Measurements from ENCODE around the gene ZNF304. TPM values are rescaled to one million over a fixed set of nuclear protein-coding genes. Genes with fewer than 3 reads are reported as not detected.

Gene ZNF304
- total RNA-seq (10 to 100 TPM in 2 of 5 experiments, 1 to 10 TPM in 3; 6.0 to 12.5 (median 9.0) TPM), polyA plus RNA-seq (1 to 10 TPM; 3.3 to 4.4 TPM), total RNA-seq (14.5 reads per million, percentile 43 among the genes with 10 or more reads in this experiment)

- ChIA-PET POLR2A (interaction anchor here (0.6 to 1.8 kb wide), 6 partner anchors 9 to 832 kb away, joined by 3 to 4 read pairs (median 3); partner anchors contain the start of genes TRAPPC2B, ZNF274, ZNF547 and ZNF548), CTCF (interaction anchor here (0.7 kb wide), 1 partner anchor 39 kb away, joined by 5 read pairs; the partner anchor contains the start of gene ZNF548)
- Histone ChIP-seq H3K4me1 (ENCODE audit: control insufficient read depth in 2 of 2, insufficient read depth in 2 of 2, low read length in 2 of 2) (peaks cover 11% of the 10 kb centered on the region in 2 donors), H3K27ac (ENCODE audit: low read depth, low read length) (peak within 1 kb of the TSS; percentile 77), H3K4me3 (ENCODE audit: low read length) (peak within 1 kb of the TSS; percentile 83), H3K27me3 (ENCODE audit: control insufficient read depth in 2 of 2, insufficient read depth in 2 of 2, low read length in 2 of 2) (no peaks in the 10 kb centered on the region), H3K36me3 (ENCODE audit: control insufficient read depth in 2 of 3, insufficient read depth in 3 of 3, low read length in 3 of 3) (peaks cover 8 to 43% (median 22%) of the 10 kb centered on the region in 3 experiments), H3K9me3 (ENCODE audit: control insufficient read depth in 2 of 3, low read length in 3 of 3) (peaks cover 6 to 35% (median 6%) of the 10 kb centered on the region in 3 experiments)
- ATAC-seq (peak; percentile 100), DNase-seq (peak; percentile 51 to 85 (median 76))
- peaks cover 21 to 83% (median 50%) of the 10 kb centered on the region in 11 donors for H3K9me3 Mint-ChIP-seq
- peaks cover 0 to 11% (median 7%) of the 10 kb centered on the region in 5 donors for H3K27me3 Mint-ChIP-seq
- peaks cover 38 to 63% (median 57%) of the 10 kb centered on the region in 5 donors for H3K36me3 Mint-ChIP-seq
- H3K4me3 Mint-ChIP-seq: peak within 1 kb of the TSS; percentile 93 to 97 (median 96)
- H3K4me1 Mint-ChIP-seq: peaks cover 28 to 43% (median 32%) of the 10 kb centered on the region in 7 donors
- intact Hi-C loops (cut with micrococcal nuclease): loop anchor here (1.0 to 10.0 kb wide), 12 partner anchors 12 to 946 kb away; partner anchors contain the start of genes TRAPPC2B (in 2 of the 2), ZNF17 (in 2 of the 2), ZNF460 (in 2 of the 2) and ZNF543 (in 2 of the 2)
- peak within 1 kb of the TSS; percentile 80 to 96 (median 92) for H3K27ac Mint-ChIP-seq
Observed at GRCh38 chr19:57350877-57351805, at the start of gene ZNF304. Gene ZNF304 (plus strand): TSS chr19:57351271. CDS start chr19:57351665, 394 bp downstream.

- H3K27ac ChIP-seq (ENCODE audit: low read depth, low read length): no peak overlapping the region
- no peak overlapping the region for H3K27ac Mint-ChIP-seq
- ChIA-PET POLR2A (no interaction called here), CTCF (no interaction called here)
- peaks cover 0 to 30% (median 5%) of the 10 kb centered on the region in 3 experiments for H3K9me3 ChIP-seq (ENCODE audit: control insufficient read depth in 2 of 3, low read length in 3 of 3)
- H3K9me3 Mint-ChIP-seq: peaks cover 0 to 92% (median 51%) of the 10 kb centered on the region in 11 donors
- H3K4me1 ChIP-seq (ENCODE audit: control insufficient read depth in 2 of 2, insufficient read depth in 2 of 2, low read length in 2 of 2): no peaks in the 10 kb centered on the region
- peaks cover 16 to 84% (median 72%) of the 10 kb centered on the region in 5 donors for H3K36me3 Mint-ChIP-seq
- peaks cover 0 to 16% (median 6%) of the 10 kb centered on the region in 7 donors for H3K4me1 Mint-ChIP-seq
- intact Hi-C loops (cut with micrococcal nuclease): no loop called here
- ATAC-seq (no peak), DNase-seq (no peak)
- H3K27me3 ChIP-seq (ENCODE audit: control insufficient read depth in 2 of 2, insufficient read depth in 2 of 2, low read length in 2 of 2): no peaks in the 10 kb centered on the region
- H3K4me3 Mint-ChIP-seq: no peak overlapping the region
- no peaks in the 10 kb centered on the region for H3K27me3 Mint-ChIP-seq
- H3K36me3 ChIP-seq (ENCODE audit: control insufficient read depth in 2 of 3, insufficient read depth in 3 of 3, low read length in 3 of 3): peaks cover 0 to 30% (median 4%) of the 10 kb centered on the region in 3 experiments
- H3K4me3 ChIP-seq (ENCODE audit: low read length): no peak overlapping the region
Observed at GRCh38 chr19:57302020-57302465, 49.0 kb upstream of the ZNF304 start.

GRCh38 chr19:57302727-57303401 lies 48.2 kb upstream of the ZNF304 start:
- peaks cover 11 to 75% (median 64%) of the 10 kb centered on the region in 5 donors for H3K36me3 Mint-ChIP-seq
- peaks cover 0 to 11% (median 5%) of the 10 kb centered on the region in 7 donors for H3K4me1 Mint-ChIP-seq
- intact Hi-C loops (cut with micrococcal nuclease): no loop called here
- H3K36me3 ChIP-seq (ENCODE audit: control insufficient read depth in 2 of 3, insufficient read depth in 3 of 3, low read length in 3 of 3): peaks cover 0 to 28% (median 4%) of the 10 kb centered on the region in 3 experiments
- H3K4me3 ChIP-seq (ENCODE audit: low read length): no peak overlapping the region
- H3K27me3 ChIP-seq (ENCODE audit: control insufficient read depth in 2 of 2, insufficient read depth in 2 of 2, low read length in 2 of 2): no peaks in the 10 kb centered on the region
- peaks cover 0 to 84% (median 46%) of the 10 kb centered on the region in 11 donors for H3K9me3 Mint-ChIP-seq
- H3K27me3 Mint-ChIP-seq: no peaks in the 10 kb centered on the region
- CTCF ChIA-PET: no interaction called here
- no peak overlapping the region for H3K4me3 Mint-ChIP-seq
- peaks cover 0 to 30% (median 5%) of the 10 kb centered on the region in 3 experiments for H3K9me3 ChIP-seq (ENCODE audit: control insufficient read depth in 2 of 3, low read length in 3 of 3)
- ATAC-seq (no peak), DNase-seq (no peak)
- no peaks in the 10 kb centered on the region for H3K4me1 ChIP-seq (ENCODE audit: control insufficient read depth in 2 of 2, insufficient read depth in 2 of 2, low read length in 2 of 2)
- POLR2A ChIA-PET: interaction anchor here (0.5 kb wide), 1 partner anchor 527 kb away, joined by 3 read pairs; the partner anchor contains the start of gene ZNF587B
- H3K27ac ChIP-seq (ENCODE audit: low read depth, low read length): no peak overlapping the region
- no peak overlapping the region for H3K27ac Mint-ChIP-seq

- peaks cover 3 to 56% (median 52%) of the 10 kb centered on the region in 5 donors for H3K36me3 Mint-ChIP-seq
- POLR2A ChIA-PET: no interaction called here
- peaks cover 0 to 5% (median 0%) of the 10 kb centered on the region in 7 donors for H3K4me1 Mint-ChIP-seq
Observed at GRCh38 chr19:57305056-57305455, 46.0 kb upstream of the ZNF304 start.

DNA sequence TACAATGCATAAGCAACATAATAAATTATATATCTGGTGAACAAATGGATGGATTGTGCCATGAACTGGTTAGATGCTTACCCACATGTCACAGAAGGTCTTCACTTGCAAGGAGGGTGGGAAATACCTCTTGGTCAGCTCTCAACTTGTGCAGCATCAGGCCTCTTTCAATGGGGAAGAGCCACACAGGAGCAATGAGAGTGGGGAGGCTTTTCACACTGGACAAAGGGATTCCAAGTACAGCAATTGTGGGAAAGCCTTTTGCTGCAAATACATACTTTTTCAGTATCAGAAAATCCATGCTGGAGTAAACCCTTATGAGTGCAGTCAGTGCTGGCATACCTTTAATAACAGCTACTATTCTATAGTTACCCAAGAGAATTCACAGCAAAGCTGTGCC lies 42.6 kb upstream of the ZNF304 start:
- peaks cover 0 to 1% (median 0%) of the 10 kb centered on the region in 5 donors for H3K27me3 Mint-ChIP-seq
- ATAC-seq: no peak
- peak overlapping the region in 1 of 9 donors; percentile 18 for H3K27ac Mint-ChIP-seq
- peaks cover 4 to 32% (median 26%) of the 10 kb centered on the region in 5 donors for H3K36me3 Mint-ChIP-seq
- H3K36me3 ChIP-seq (ENCODE audit: control insufficient read depth in 2 of 3, insufficient read depth in 3 of 3, low read length in 3 of 3): peaks cover 0 to 6% (median 0%) of the 10 kb centered on the region in 3 experiments
- intact Hi-C loops (cut with micrococcal nuclease): no loop called here
- no peak overlapping the region for H3K27ac ChIP-seq (ENCODE audit: low read depth, low read length)
- ChIA-PET POLR2A (no interaction called here), CTCF (interaction anchor here (0.5 kb wide), 1 partner anchor 1269 kb away, joined by 3 read pairs; no protein-coding TSS in a partner anchor)
- peaks cover 0 to 84% (median 32%) of the 10 kb centered on the region in 11 donors for H3K9me3 Mint-ChIP-seq
- DNase-seq: no peak
- no peak overlapping the region for H3K4me3 Mint-ChIP-seq
- no peaks in the 10 kb centered on the region for H3K4me1 ChIP-seq (ENCODE audit: control insufficient read depth in 2 of 2, insufficient read depth in 2 of 2, low read length in 2 of 2)
- H3K4me1 Mint-ChIP-seq: peaks cover 0 to 3% (median 0%) of the 10 kb centered on the region in 7 donors
- H3K9me3 ChIP-seq (ENCODE audit: control insufficient read depth in 2 of 3, low read length in 3 of 3): peaks cover 0 to 16% (median 0%) of the 10 kb centered on the region in 3 experiments
- H3K4me3 ChIP-seq (ENCODE audit: low read length): no peak overlapping the region
- H3K27me3 ChIP-seq (ENCODE audit: control insufficient read depth in 2 of 2, insufficient read depth in 2 of 2, low read length in 2 of 2): no peaks in the 10 kb centered on the region

More at GRCh38 chr19:57305056-57305455, 46.0 kb upstream of the ZNF304 start:
- no peak overlapping the region for H3K4me3 ChIP-seq (ENCODE audit: low read length)
- no peaks in the 10 kb centered on the region for H3K27me3 ChIP-seq (ENCODE audit: control insufficient read depth in 2 of 2, insufficient read depth in 2 of 2, low read length in 2 of 2)
- Mint-ChIP-seq H3K9me3 (peaks cover 0 to 84% (median 36%) of the 10 kb centered on the region in 11 donors), H3K4me3 (no peak overlapping the region), H3K27ac (no peak overlapping the region), H3K27me3 (no peaks in the 10 kb centered on the region)
- ATAC-seq (no peak), DNase-seq (no peak)
- peaks cover 0 to 33% (median 5%) of the 10 kb centered on the region in 3 experiments for H3K9me3 ChIP-seq (ENCODE audit: control insufficient read depth in 2 of 3, low read length in 3 of 3)
- CTCF ChIA-PET: no interaction called here
- intact Hi-C loops (cut with micrococcal nuclease): no loop called here
- H3K4me1 ChIP-seq (ENCODE audit: control insufficient read depth in 2 of 2, insufficient read depth in 2 of 2, low read length in 2 of 2): no peaks in the 10 kb centered on the region
- H3K36me3 ChIP-seq (ENCODE audit: control insufficient read depth in 2 of 3, insufficient read depth in 3 of 3, low read length in 3 of 3): peaks cover 0 to 28% (median 4%) of the 10 kb centered on the region in 3 experiments
- H3K27ac ChIP-seq (ENCODE audit: low read depth, low read length): no peak overlapping the region

DNA sequence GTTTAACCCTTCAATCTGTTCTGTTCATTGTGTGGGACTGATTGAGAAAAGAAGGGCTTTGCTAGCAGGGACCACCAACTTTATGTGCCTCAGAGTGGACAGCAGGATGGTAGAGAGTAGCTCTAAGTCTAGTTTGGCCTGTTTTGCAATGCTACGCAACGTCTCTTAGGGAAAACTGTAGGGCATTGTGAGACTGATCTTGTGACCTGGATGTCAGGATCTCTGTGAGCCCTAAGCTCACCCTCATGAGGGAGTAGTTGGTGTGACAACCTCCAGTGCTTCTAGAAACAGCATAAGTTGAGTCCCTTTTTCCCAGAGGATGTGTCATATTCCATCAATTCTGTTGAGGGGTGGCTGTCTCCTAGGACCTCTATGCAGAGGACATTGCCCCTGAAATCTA lies 40.3 kb upstream of the ZNF304 start:
- Mint-ChIP-seq H3K4me3 (no peak overlapping the region), H3K27ac (no peak overlapping the region), H3K9me3 (peaks cover 5 to 84% (median 40%) of the 10 kb centered on the region in 11 donors), H3K36me3 (peaks cover 8 to 27% (median 15%) of the 10 kb centered on the region in 5 donors), H3K4me1 (peaks cover 0 to 3% (median 0%) of the 10 kb centered on the region in 7 donors), H3K27me3 (peaks cover 8 to 22% (median 16%) of the 10 kb centered on the region in 5 donors)
- ChIA-PET POLR2A (interaction anchor here (0.6 kb wide), 1 partner anchor 414 kb away, joined by 3 read pairs; no protein-coding TSS in a partner anchor), CTCF (no interaction called here)
- intact Hi-C loops (cut with micrococcal nuclease): no loop called here
- Histone ChIP-seq H3K4me3 (ENCODE audit: low read length) (no peak overlapping the region), H3K9me3 (ENCODE audit: control insufficient read depth in 2 of 3, low read length in 3 of 3) (peaks cover 0 to 12% (median 0%) of the 10 kb centered on the region in 3 experiments), H3K27ac (ENCODE audit: low read depth, low read length) (no peak overlapping the region), H3K36me3 (ENCODE audit: control insufficient read depth in 2 of 3, insufficient read depth in 3 of 3, low read length in 3 of 3) (no peaks in the 10 kb centered on the region), H3K4me1 (ENCODE audit: control insufficient read depth in 2 of 2, insufficient read depth in 2 of 2, low read length in 2 of 2) (no peaks in the 10 kb centered on the region), H3K27me3 (ENCODE audit: control insufficient read depth in 2 of 2, insufficient read depth in 2 of 2, low read length in 2 of 2) (no peaks in the 10 kb centered on the region)
- no peak for ATAC-seq
- no peak for DNase-seq
